Testis (tissue), 2 donors: Measurements from ENCODE around the gene FSD1.

ENCODE experiments used
- CTCF ChIP-seq, 3 experiments: fragments of 450-650 bp in 2 of 3; fragments of 200-600 bp in 1 of 3; sonication (generic) in 1 of 3; IDR thresholded peaks; one replicate each; pipeline ENCODE4 v1.5.1; 2016 to 2019; ENCODE audit warnings: antibody characterized with exemption in 3 of 3, mild to moderate bottlenecking in 2 of 3, moderate library complexity in 1 of 3
- POLR2A ChIP-seq: fragments of 450-650 bp; IDR thresholded peaks from one replicate; pipeline ENCODE4 v1.6.1; 2017; ENCODE audit warnings: antibody characterized with exemption, mild to moderate bottlenecking, moderate library complexity

GRCh38 chr19:4366666-4367335 lies 62.4 kb downstream of the FSD1 start:
- TF ChIP-seq POLR2A (no peak), CTCF (IDR thresholded peaks at IDR 0.05) (no peak)
